ENCODE results near the gene CNN2.

The CNN2 gene

DNA sequence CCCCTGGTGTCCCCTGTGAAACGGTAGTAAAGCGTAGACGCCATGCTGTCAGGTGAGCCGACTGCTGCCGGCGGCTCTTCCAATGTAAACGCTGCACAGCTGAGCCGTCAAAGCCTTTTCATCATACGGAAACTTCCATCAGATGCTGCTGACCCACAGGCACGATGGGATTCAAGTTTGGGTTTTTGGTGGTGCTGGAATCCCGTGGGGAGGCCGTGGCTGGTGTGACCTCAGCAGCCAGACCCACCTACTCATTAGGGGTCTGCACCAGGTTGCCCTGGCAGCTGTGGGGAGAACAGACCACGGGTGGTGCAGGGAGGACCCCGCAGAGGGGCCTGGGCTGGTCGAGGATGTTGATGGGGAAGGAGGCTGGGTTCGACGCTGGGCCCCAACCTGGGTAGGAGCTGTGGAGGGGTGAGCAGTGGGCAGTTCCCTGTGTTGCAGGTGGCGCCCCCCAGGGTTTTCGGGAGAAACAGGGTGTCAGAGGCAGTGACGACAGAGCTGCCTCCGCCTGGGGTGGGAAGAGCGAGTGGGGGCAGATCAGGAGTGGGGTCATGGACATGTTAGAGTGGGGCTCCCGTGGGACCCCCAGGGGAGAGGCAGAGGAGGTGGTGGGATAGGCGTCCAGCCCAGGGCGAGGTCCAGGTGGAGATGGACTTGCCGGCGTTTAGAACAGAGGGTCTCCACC is 19.6 kb upstream of the CNN2 start:
- no peak overlapping the region for H3K9ac ChIP-seq
- H4K20me1 ChIP-seq: peaks cover 13 to 81% (median 34%) of the 10 kb centered on the region in 11 experiments; a peak in 21 of 22 replicates
- no peak overlapping the region for H3K4me3 ChIP-seq
- H3K4me1 ChIP-seq: no peaks in the 10 kb centered on the region; a peak in 1 of 20 replicates
- peaks cover 16 to 24% (median 21%) of the 10 kb centered on the region in 11 experiments for H3K27me3 ChIP-seq
- H3K27ac ChIP-seq: no peak overlapping the region
- no peaks in the 10 kb centered on the region for H3K9me3 ChIP-seq (replicated peaks in 1 of 11)
- peaks cover 24 to 46% (median 28%) of the 10 kb centered on the region in 11 experiments for H3K36me3 ChIP-seq
- H3K4me2 ChIP-seq: no peak overlapping the region
- TF ChIP-seq Cebpa-rat (IDR thresholded peaks at IDR 0.05): no peak

DNA sequence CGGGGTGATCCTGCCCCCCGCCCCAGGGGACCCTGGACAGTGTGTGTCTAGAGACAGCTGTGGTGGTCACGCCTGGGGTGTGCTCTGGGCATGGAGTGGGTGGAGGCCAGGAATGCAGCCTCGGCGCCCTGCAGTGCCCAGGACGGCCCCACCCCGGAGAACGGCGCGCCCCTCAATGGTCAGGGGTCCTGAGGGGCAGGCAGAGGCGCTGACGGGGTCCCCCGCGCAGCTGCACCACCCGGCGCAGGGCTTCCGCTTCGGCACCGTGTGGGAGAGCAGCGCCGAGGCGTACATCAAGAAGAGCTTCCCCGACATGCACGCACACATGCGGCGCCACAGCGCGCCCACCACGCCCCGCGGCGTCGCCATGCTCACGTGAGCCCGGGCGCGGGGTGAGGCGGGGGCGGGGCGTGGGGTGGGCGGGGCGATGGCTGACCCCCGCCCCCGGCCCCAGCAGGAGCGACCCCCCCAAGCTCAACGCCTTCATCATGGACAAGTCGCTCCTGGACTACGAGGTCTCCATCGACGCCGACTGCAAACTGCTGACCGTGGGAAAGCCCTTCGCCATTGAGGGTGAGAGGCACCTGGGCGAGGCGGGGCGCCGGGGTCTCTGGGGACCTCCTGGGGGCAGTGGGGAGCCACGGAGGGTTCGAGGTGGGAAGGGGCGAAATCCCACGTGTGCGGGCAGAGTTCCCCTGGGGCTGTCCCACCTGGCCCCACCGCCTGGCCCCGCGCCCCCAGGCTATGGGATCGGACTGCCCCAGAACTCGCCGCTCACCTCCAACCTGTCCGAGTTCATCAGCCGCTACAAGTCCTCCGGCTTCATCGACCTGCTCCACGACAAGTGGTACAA is 18.8 kb upstream of the CNN2 start:
- peaks cover 21 to 84% (median 42%) of the 10 kb centered on the region in 11 experiments; a peak in 21 of 22 replicates for H4K20me1 ChIP-seq
- no peak overlapping the region for H3K27ac ChIP-seq
- peaks cover 8 to 16% (median 13%) of the 10 kb centered on the region in 11 experiments for H3K27me3 ChIP-seq
- TF ChIP-seq Cebpa-rat (IDR thresholded peaks at IDR 0.05): no peak
- no peak overlapping the region for H3K4me3 ChIP-seq
- H3K9ac ChIP-seq: no peak overlapping the region
- H3K36me3 ChIP-seq: peaks cover 32 to 53% (median 36%) of the 10 kb centered on the region in 11 experiments
- H3K4me1 ChIP-seq: no peaks in the 10 kb centered on the region
- H3K4me2 ChIP-seq: no peak overlapping the region
- no peaks in the 10 kb centered on the region for H3K9me3 ChIP-seq (replicated peaks in 1 of 11)

DNA sequence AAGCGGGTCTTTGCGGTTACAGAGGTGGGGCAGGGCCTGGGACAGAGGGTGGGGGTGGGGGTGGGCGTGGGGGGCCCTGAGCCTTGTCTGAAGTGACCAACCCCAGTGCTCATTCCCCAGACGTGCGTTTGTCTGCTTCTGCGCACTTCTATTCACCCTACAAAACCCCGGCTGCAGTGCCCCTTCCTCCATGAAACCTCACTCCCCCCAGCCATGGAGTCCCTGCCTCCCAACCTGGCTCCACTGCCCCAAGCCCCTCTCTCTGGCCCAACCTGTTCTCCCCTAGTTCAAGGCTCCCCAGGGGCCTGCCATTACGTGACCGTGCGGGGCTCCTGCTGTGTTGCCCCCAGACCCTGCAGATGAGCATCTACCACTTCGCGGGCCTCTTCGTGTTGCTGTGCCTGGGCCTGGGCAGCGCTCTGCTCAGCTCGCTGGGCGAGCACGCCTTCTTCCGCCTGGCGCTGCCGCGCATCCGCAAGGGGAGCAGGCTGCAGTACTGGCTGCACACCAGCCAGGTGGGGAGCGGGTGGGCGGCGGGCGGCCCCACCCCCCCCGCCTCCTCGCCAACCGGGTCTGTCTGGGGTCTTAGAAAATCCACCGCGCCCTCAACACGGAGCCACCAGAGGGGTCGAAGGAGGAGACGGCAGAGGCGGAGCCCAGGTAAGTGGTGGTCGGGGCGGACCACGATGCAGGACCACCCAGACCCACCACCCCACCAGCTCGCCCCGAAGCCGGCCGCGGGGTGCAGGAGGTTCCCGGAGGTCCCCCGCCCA is 18.0 kb upstream of the CNN2 start:
- Histone ChIP-seq H3K4me2 (no peak overlapping the region), H3K27ac (no peak overlapping the region), H4K20me1 (peaks cover 27 to 84% (median 49%) of the 10 kb centered on the region in 11 experiments), H3K4me1 (no peaks in the 10 kb centered on the region), H3K36me3 (peaks cover 39 to 62% (median 43%) of the 10 kb centered on the region in 11 experiments), H3K9me3 (replicated peaks in 1 of 11) (no peaks in the 10 kb centered on the region), H3K9ac (no peak overlapping the region), H3K4me3 (no peak overlapping the region), H3K27me3 (peaks cover under 1 to 8% (median 5%) of the 10 kb centered on the region in 11 experiments; a peak in 16 of 22 replicates)
- TF ChIP-seq Cebpa-rat (IDR thresholded peaks at IDR 0.05): no peak

DNA sequence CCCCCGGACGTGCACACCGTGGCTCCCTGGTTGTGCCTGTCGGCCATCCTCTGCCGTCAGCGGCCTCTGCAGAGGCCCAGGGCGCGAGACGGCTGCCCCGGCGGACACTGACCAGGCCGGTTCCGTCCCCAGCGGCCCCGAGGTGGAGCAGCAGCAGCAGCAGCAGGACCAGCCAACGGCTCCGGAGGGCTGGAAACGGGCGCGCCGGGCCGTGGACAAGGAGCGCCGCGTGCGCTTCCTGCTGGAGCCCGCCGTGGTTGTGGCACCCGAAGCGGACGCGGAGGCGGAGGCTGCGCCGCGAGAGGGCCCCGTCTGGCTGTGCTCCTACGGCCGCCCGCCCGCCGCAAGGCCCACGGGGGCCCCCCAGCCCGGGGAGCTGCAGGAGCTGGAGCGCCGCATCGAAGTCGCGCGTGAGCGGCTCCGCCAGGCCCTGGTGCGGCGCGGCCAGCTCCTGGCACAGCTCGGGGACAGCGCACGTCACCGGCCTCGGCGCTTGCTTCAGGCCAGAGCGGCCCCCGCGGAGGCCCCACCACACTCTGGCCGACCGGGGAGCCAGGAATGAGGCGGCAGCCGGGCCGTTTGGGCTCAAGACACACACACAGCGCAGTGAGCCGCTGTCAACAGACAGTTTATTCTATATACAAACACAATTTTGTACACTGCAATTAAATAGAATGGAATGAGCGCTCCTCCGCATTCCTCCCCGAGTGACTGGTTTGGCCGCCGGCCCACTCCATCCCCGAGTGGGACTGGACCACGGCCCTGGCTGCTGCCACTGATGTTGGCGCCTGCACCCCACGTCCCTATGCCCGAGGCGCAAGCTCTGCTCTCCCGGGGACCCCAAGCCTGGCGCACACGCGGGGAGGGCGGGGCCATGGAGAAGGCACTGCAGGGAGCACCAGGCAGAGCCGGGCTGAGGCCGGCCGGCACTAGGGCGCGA is 17.1 kb upstream of the CNN2 start:
- H3K27me3 ChIP-seq: no peaks in the 10 kb centered on the region
- H3K4me1 ChIP-seq: no peaks in the 10 kb centered on the region
- no peak for TF ChIP-seq Cebpa-rat (IDR thresholded peaks at IDR 0.05)
- peaks cover 36 to 85% (median 57%) of the 10 kb centered on the region in 11 experiments for H4K20me1 ChIP-seq
- H3K9me3 ChIP-seq (replicated peaks in 1 of 11): no peaks in the 10 kb centered on the region
- H3K9ac ChIP-seq: no peak overlapping the region
- peaks cover 47 to 70% (median 51%) of the 10 kb centered on the region in 11 experiments for H3K36me3 ChIP-seq
- H3K27ac ChIP-seq: no peak overlapping the region
- H3K4me2 ChIP-seq: no peak overlapping the region
- no peak overlapping the region for H3K4me3 ChIP-seq

- H3K27ac ChIP-seq: no peak overlapping the region
- no peak for TF ChIP-seq Cebpa-rat (IDR thresholded peaks at IDR 0.05)
- no peaks in the 10 kb centered on the region for H3K4me1 ChIP-seq
- no peaks in the 10 kb centered on the region for H3K9me3 ChIP-seq (replicated peaks in 1 of 11)
- no peak overlapping the region for H3K4me2 ChIP-seq
- peaks cover 55 to 78% (median 59%) of the 10 kb centered on the region in 11 experiments for H3K36me3 ChIP-seq
- no peak overlapping the region for H3K9ac ChIP-seq
- peaks cover 43 to 86% (median 65%) of the 10 kb centered on the region in 11 experiments for H4K20me1 ChIP-seq
- no peak overlapping the region for H3K4me3 ChIP-seq
- H3K27me3 ChIP-seq: no peaks in the 10 kb centered on the region
Observed at GRCh38 chr19:1009981-1010538, 16.3 kb upstream of the CNN2 start.

- Histone ChIP-seq H3K27me3 (no peaks in the 10 kb centered on the region), H3K36me3 (peaks cover 62 to 86% (median 67%) of the 10 kb centered on the region in 11 experiments), H3K27ac (no peak overlapping the region), H3K9ac (no peak overlapping the region), H3K9me3 (replicated peaks in 1 of 11) (no peaks in the 10 kb centered on the region), H3K4me1 (no peaks in the 10 kb centered on the region), H3K4me2 (no peak overlapping the region), H4K20me1 (peaks cover 51 to 89% (median 73%) of the 10 kb centered on the region in 11 experiments), H3K4me3 (no peak overlapping the region)
- no peak for TF ChIP-seq Cebpa-rat (IDR thresholded peaks at IDR 0.05)
Observed at GRCh38 chr19:1010586-1011510, 15.6 kb upstream of the CNN2 start.

GRCh38 chr19:1011831-1012333 is 14.5 kb upstream of the CNN2 start:
- H3K27me3 ChIP-seq: no peaks in the 10 kb centered on the region
- no peak for TF ChIP-seq Cebpa-rat (IDR thresholded peaks at IDR 0.05)
- peaks cover 62 to 90% (median 75%) of the 10 kb centered on the region in 11 experiments for H3K36me3 ChIP-seq
- H3K4me3 ChIP-seq: no peak overlapping the region
- peaks cover 0 to 8% (median 7%) of the 10 kb centered on the region in 10 experiments; a peak in 14 of 20 replicates for H3K4me1 ChIP-seq
- no peak overlapping the region for H3K27ac ChIP-seq
- H3K9me3 ChIP-seq (replicated peaks in 1 of 11): no peaks in the 10 kb centered on the region
- H3K4me2 ChIP-seq: no peak overlapping the region
- H3K9ac ChIP-seq: no peak overlapping the region
- peaks cover 62 to 91% (median 77%) of the 10 kb centered on the region in 11 experiments for H4K20me1 ChIP-seq

All from BLaER1 treated with 17β-estradiol and CSF1 and Interleukin-3, amounts not matched to agents 10 nM and 100 nM (cell line).